GM12874 (cell line): ENCODE data around the gene OPN3.

Experiments used
- CTCF ChIP-seq: IDR thresholded peaks from 2 replicates; pipeline ENCODE4 v1.5.1; 2011; ENCODE audit warnings: low read depth, mild to moderate bottlenecking, control low read depth, low read length, moderate library complexity; ENCODE audit not compliant: insufficient read depth

Gene OPN3

GRCh38 chr1:241654641-241655040 lies 14.5 kb upstream of the OPN3 start:
- TF ChIP-seq CTCF = no peak

- TF ChIP-seq CTCF = no peak
Measured at GRCh38 chr1:241654019-241654418, 13.8 kb upstream of the OPN3 start.

- TF ChIP-seq CTCF = no peak
Measured at GRCh38 chr1:241652012-241652411, 11.8 kb upstream of the OPN3 start, which contains the start of gene WDR64. Gene WDR64 (plus strand): TSS chr1:241652281. CDS start chr1:241652485, 204 bp downstream.

- no peak for TF ChIP-seq CTCF
Measured at GRCh38 chr1:241648159-241648558, 8.0 kb upstream of the OPN3 start.

GRCh38 chr1:241647658-241648057 lies 7.5 kb upstream of the OPN3 start:
- no peak for TF ChIP-seq CTCF

- no peak for TF ChIP-seq CTCF
Measured at GRCh38 chr1:241646201-241646600, 6.0 kb upstream of the OPN3 start.

- TF ChIP-seq CTCF = no peak
Measured at GRCh38 chr1:241645199-241645598, 5.0 kb upstream of the OPN3 start.

GRCh38 chr1:241644259-241644658 lies 4.1 kb upstream of the OPN3 start:
- TF ChIP-seq CTCF = no peak
